Stimulated activated CD4-positive, alpha-beta T cell treated with anti-CD3 and anti-CD28 coated beads, Interleukin-1b, Interleukin-23, amount 100 ng/mL, for 1 hour (primary cell): ENCODE data around the gene YWHAB.
A peak's percentile ranks its signal among the peaks of the same experiment; 100 is the strongest.
"Not testable (repeated sequence)": the region's sequence is repeated elsewhere in the genome, so short reads cannot be mapped to it uniquely, and the experiment has no call there.

ENCODE experiments used
- DNase-seq, 2 donors: peaks; one replicate each; pipeline ENCODE4 v3.0.0-alpha.2; 2020; ENCODE audit warnings: low read depth in 2 of 2

YWHAB gene

DNA sequence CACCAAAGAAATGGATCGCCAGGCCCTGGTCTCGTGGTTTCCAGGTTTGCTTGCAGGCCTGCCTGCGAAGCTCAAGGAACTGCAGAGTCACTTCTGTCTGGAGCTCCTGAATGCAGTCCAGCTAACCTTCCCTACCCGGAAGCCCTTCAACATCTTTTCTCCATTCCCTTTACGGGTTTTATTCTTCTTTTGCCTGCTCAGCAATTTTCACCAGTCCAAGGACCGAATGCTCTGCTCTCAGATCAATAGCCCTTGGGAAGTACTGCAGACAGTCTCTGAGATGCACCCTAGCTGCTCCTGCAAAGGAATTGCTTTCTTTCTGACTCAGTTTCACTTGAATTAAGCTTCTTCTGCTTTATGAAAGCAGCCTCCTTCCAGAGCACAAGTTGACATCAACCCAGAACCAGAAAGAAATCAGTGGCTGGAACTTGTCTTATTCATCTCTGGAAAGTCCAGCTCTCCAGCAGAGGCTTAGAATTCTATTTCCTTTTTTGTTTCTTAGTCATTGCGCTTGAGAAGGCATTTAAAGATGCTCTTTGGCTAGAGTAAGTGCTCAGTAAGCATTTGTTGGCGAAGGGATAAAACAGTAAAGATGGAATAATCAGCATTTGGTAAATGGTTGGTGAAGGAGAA, 18.7 kb upstream of the YWHAB start:
- no peak for DNase-seq

DNA sequence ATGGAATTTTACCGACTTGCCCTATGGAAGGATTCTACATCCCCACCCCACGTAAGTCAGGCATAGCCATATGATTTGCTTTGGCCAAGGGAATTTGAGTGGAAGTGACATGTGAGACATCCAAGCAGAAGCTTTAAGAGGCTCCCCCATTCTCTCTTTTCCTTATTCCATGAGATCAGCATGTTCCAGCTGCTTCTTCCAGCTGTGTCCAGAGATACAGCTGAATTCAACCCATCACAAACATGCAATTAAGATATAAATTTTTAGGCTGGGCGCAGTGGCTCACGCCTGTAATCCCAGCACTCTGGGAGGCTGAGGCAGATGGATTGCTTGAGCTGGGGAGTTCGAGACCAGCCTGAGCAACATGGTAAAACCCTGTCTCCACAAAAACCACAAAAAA, 16.0 kb upstream of the YWHAB start:
- no peak for DNase-seq

DNA sequence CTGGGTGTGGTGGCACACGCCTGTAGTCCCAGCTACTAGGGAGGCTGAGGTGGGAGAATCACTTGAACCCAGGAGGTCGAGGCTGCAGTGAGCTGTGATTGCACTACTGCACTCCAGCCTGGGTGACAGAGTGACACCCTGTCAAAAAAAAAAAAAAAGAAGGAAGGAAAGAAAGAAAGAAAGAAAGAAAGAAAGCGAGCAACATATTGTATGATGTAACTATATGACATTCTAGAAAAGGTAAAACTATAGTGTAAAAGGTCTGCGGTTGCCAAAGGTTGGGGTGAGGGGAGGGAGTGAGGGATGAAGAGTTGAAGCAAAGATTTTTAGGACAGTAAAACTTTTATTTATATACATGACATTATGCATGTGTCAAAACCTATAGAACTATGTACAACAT, 3.1 kb upstream of the YWHAB start:
- not testable (repeated sequence) for DNase-seq

DNA sequence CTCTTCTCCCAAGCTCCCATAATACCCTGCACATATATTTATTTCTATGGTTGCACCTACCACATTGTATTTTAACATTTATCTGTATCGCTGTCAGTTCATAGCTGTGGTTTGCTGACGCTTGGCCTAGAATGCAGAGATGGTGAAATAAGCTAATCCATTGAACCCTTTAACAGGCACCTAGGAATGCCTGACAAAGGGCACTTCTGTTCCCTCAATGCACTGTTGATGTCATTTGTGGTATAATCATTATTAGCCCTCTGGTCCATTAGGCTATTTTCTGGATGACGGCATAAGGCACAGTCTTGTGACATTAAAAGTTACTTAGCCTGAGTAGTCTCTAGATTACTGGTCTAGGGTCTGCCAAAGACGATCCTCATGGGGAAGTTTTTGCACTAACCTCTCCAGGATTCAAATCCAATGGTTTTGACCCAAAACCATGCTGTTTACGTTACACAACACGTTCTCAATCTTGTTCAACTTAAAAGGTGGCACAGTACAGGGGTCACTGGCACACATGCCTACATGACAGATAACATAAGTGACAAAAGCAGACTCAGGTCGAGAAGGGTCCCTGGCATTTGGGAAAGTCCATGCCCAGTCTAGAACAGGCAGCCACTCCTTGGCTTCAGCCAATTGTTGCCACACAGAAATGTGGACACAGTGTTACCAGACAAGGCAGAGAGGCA, 2.1 kb upstream of the YWHAB start:
- no peak for DNase-seq

DNA sequence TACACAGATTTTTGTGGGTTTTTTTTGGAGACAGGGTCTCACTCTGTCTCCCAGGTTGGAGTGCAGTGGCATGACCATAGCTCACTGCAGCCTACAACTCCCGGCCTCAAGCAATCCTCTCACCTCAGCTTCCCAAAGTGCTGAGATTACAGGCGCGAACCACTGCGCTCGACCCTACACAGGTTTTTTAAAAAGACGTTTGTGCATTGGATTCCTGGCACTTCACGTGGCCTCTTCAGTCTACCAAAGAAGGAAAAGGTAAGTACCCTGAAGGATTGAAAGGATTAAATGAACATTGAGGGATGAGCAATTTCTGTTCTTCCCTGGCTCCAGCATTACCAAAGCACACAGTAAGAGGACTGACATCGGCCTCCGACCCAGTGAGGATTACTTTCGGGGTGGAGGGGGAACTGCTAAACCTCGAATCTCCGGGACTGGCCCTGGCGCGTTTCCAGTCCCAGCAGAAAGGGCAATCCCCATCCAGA, 556 bp upstream of the YWHAB start:
- no peak for DNase-seq

DNA sequence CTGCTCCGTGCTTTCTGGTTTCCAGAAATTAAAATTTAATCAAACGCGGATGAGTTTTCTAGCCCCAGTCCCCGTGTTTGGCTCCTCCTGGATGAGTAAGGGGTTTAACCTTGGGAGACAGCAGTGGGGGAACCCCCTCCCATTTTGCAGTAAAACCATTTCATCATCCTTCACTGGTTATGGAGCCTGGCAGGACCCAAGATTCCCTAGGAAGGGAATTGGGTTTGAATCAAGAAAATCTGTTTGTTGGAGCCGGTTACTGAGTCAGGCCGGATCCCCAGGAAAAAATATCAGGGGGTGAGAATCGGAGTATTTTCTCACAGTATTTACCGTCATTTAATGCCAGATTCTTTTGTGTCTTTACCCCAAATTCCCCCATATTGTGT, 754 bp downstream of the YWHAB start:
- DNase-seq: no peak

DNA sequence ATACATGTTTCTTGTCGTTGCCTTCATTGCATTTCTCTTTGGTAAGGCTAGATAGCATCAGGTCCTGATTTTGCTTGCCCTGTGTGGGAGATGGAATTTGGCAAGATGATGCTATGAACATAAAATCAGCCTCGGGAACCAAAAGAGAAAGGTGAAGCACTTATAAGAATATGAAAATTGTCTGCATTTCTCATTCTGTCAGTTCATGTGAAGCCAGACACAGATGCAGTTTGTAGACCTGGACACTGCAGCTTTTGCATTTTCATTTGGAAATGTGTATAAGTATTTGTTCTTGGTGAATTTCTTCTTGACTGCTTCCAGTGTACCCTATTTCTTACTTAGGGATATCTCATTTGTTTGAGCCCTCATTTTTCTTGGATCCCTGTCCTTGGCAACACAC, 1.3 kb downstream of the YWHAB start:
- no peak for DNase-seq

DNA sequence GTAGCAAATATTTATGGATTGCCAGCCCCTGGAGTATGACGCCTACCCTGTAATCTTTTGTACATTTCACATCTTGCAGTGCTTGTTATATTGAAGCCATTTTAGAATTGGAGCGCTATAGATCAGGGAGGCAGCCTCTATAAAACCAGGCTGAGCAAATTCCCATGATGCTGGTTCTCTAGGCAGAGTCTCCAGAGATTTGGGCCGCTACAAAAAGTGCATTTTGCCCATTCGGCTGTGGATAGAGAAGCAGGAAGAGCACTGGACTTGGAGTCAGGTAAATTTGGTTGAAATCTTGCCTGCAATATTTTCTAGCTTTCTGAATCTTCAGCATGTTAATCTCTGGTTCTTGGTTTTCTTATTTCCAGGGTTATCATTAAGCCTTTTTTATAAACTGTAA, 2.0 kb downstream of the YWHAB start:
- DNase-seq: no peak

DNA sequence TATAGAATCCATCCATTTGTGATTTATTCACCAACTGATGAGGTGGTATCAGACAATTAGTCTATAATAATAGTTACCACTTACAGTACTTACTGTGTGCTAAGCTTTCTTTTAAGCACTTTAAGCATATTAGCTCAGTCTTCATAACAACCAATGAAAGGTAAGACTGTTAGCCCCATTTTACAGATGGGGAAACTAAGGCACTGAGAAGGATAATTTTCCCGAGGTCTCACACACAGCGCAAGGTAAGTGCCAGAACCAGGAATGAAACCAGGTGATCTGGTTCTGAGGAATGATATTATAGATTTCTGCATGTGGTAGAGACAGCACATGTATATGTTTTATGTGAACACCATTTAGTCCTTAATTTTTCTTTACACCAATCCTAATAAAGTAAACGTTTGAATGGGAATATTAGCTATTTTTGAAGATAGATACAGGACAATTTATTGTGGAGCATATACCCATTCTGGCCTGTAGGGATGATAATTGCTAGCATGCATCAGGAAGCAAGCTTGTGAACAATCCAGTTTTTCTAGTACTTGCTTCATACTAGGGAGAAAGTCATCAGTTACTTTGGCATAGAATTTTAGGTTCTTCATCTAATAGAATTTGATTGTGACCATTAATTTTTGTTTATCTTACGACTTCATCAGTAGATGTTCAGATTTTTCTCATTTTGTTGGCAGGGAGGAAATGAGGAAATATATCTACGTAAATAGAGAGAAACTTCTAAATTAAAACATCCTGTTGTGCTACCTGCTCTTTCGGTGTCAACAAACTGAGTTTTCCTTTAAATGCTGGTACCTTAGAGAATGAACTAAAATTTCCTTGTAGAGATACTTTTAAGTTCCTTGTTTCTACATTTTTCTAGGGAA, 3.0 kb downstream of the YWHAB start:
- DNase-seq: no peak

DNA sequence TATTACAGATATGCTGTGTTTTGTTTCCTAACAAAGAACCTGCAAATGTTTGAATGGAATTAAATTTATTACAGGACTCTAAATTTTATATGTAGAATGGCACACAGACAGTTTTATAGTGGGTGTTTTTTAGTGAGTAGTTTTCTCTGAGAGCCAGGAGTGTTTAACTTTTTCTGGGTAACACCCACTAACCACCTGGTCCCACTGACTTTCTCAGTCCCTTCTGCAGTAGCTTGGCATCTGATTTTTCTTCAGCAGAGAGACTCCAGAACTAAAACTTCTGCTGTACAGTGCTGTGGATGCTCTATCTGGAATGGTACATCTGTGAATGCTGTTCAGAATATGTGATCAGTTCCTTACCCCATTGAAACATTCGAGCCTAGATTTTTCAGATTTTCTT, 6.3 kb downstream of the YWHAB start:
- no peak for DNase-seq

DNA sequence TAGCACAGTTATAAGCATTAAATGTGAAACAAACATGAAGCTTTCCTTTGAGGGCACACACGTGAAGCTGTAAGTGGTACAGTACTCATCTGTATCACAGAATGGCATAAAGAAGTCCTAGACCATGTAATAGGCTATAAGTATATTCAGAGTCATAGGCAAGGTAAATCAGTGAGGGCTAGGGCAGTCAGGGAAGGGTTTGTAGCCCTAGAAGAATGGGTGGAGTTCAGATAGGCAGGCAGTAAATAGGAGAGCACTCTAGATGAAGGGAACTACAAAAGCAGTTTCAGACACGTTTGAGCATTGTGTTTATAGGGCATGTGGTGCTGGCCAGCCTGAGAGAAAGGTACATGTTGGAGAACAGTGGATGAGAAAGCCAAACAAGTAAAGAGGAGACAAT, 9.5 kb downstream of the YWHAB start:
- no peak for DNase-seq

DNA sequence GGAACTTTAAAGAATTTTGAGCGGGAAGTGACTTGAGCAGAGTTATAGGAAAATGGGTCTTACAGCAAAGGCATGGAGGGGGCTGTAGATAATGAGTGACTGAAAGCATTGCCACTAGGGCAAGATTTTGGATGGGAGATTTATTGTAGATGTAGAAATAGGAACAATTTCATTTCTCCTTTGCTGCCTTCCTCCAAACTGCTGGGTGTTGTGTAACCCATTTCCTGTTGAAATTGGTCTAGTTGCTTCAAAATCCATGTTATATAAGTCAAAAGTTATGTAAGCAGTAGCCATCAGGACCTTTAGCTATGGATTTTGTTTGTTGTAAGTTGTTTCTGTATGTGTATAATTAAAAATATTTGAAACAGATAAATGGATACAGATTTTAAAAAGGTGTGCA, 11.1 kb downstream of the YWHAB start:
- DNase-seq: no peak

DNA sequence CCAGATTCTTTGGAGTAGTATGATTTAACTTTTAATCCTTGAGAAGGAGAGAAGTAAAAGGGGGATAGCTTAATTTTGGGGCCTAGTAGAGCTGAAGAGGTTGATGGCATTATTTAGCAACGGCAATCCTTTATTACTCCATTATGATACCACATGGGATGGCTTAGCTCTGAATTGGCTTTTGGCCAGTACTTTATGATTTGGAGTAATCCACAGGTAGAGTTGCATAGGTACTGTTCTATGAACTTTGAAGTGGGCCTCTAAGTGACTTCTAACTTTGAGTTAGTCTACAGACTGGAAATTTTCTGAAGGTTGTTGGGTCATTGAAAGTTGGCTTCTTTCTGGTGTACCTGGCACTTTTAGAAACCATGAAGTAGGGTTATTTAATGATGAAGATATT, 11.6 kb downstream of the YWHAB start:
- no peak for DNase-seq

DNA sequence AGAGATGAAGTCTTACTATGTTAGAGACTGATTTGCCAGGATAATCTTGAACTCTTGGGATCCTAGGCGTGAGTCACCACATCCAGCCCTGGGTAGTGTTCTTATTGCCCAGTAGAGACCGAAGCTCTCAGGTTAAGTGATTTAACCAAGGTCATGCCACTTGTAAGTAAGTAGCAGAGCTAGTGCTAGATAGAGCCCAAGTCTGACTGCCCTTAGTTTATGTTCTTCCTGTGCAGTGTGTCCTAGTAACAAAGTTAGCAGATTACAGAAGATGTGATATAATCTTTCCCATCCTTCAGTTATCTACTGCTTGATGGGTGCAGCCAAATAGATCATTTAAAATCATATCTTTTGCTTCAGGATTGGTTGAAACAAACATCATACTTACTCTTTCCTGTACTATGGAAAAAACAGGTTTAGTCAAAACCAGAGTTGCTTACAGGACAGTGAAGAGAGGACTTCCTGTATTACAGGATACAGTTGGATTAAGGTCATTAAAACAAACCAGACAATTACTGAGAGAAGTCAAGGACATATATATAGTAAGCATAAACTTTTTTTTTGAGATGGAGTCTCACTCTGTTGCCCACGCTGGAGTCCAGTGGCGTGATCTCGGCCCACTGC, 14.8 kb downstream of the YWHAB start:
- DNase-seq: no peak

DNA sequence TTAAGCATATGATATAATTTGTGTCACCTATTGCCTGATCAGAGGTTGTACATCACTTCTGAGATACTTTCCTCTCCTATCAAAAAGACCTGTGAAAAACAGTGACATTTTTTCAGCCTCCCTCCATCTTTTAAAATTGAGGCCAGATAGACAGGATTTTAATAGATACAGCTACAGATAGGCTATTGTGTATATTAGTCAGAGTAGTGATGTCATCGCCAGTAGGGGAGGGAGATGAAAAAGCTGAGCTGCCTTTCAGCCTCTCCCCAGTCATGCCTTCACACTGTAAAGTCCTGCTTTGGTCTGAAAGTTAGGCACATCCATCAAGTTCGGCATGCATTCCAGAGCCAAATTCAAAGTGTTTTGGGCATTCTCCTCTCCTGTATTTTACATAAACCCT, 16.5 kb downstream of the YWHAB start:
- no peak for DNase-seq

DNA sequence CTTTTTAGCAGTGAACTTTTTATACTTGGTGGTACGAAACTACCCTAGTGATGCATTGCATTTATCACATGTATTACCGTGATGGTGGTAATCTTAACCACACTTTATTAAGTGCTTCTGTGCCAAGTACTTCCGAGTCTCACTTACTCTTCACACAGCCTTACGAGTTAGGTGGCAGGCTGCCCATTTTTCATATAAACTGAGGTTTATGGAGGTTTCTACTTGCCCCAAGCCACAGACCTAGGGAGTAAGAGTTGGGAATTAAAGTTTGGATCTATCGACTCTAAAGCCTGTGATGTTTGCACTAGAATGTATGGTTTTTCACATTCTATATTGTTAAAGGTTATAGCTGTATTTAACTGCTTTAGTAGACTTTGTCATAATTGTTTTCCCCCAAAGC, 18.9 kb downstream of the YWHAB start:
- no peak for DNase-seq

DNA sequence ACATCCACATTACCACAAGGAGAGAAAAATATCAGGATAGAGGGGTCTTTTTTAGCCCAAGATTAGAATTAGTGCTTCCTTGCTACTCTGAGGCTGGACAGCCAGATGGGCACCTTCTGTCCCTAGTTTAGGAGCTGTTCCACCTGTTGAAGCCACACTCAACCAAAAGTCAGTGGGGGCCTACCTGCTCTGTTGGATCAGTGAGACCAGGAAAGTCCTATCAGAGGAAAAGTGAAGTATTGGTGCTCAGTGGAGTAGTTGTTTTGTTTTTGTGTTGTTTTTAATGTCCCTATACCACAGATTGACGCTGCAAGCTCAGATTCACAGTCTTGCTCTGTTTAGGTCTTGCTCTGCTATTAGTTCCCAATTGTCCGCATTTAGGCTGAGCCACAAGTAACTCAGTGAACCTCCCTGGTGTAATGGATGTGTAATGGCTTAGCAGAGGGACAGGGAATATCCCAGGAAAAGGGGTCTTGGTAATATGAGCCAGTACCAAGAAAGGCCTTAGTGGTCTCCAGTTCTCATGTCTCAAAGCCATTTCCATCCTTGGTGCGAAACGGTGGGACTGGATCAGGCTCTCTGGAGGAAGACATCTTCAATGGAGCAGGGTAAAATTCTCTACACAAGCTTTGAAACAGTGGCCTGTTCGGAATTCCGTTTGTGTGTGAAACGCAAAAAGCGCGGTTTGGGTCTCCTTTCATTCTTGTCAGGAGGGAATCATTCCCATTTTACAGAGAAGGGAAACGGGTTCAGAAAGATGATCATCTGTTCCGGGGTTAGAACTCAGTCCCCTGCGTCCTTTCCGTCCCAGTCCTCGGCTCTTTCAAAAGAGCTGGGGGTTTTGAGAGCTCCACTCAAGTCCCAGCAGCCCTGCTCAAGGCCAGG, 23.7 kb downstream of the YWHAB start:
- DNase-seq: no peak

DNA sequence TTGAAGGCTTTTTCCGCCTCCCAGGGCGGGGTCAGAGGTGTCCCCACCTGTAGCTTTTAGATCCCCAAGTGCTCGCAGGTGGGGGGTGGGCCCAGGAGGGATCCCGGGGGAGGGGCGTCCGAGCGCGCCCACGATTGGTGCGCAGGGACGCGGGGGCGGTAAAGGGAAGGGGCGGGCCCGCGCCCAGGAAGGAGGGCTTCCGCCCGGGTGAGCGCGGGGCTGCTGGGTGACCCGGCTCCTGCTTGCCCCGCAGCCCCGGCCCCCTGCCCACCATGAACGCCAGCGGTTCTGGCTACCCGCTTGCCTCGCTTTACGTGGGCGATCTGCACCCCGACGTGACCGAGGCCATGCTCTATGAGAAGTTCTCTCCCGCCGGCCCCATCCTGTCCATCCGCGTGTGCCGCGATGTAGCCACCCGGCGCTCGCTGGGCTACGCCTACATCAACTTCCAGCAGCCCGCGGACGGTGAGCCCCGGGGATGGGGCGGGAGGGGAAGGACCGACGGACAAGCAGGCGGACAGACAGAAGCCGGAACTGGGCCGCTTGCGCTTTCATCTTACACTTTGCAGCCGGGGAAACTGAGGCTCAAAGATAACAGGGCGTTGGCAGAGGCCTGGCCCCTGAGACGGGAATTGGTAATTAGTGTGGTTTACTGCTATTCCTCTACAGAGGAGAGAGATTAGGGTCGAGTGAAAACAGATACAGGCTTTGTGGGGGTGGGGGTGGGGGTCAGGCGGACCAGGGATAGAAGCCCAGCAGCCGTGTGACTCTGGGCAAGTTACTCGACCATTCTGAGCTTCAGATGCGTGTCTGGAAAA, 24.6 kb downstream of the YWHAB start, which contains the start of gene PABPC1L:
PABPC1L (plus strand) TSS at position 189 of the 818 bp plus-strand sequence; CDS start at position 273, 84 bp downstream.
- DNase-seq: peak; percentile 53 to 67

DNA sequence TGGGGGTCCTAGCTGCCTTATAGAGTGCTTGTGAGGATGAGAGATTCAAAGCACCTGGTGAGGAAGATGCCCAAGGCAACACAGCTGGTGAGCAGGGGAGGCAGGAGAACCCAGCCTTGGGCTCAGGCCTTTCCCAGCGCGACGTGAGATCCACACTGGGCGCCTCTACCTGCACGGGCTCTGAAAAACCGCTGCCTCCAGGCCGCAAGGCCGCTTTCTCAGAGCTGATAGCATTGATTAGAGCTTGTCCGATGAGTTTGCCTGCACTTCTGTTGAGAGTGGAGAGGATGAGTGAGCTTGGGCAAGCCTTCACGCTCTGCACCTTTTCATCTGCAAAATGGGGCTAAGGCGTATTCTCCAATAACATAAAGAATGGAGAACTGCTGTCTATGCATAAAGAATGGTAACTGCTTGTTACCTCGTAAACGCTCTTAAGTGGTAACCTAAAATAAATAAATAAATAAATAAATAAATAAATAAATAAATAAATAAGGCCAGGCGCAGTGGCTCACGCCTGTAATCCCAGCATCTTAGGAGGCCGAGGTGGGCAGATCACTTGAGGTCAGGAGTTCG, 25.3 kb downstream of the YWHAB start:
- no peak for DNase-seq
